Hepatocyte (in vitro differentiated cells): ENCODE measurements around the gene CP. TPM values are rescaled to one million over a fixed set of nuclear protein-coding genes. Genes with fewer than 3 reads are reported as not detected.

Experiments used
- DNase-seq: peaks from one replicate; pipeline ENCODE4 v3.0.0-alpha.2; 2016; ENCODE audit warnings: low spot score
- H2AFZ ChIP-seq: fragments of 200-600 bp; sonication (generic); 2 replicates; pipeline ENCODE4 v1.6.0; 2016; ENCODE audit warnings: antibody characterized with exemption, mild to moderate bottlenecking
- H3K27ac ChIP-seq: fragments of 200-600 bp; sonication (generic); 2 replicates; pipeline ENCODE4 v1.5.1; 2016; ENCODE audit warnings: mild to moderate bottlenecking
- H3K27me3 ChIP-seq: fragments of 200-600 bp; sonication (generic); 2 replicates; pipeline ENCODE4 v1.6.1; 2016
- H3K36me3 ChIP-seq: fragments of 200-600 bp; sonication (generic); replicated peaks from 2 replicates; pipeline ENCODE4 v1.5.1; 2016; ENCODE audit warnings: low read depth; ENCODE audit not compliant: insufficient read depth
- H3K4me1 ChIP-seq: fragments of 200-600 bp; sonication (generic); 2 replicates; pipeline ENCODE4 v1.5.1; 2016; ENCODE audit warnings: mild to moderate bottlenecking, moderate library complexity; ENCODE audit not compliant: insufficient read depth
- H3K4me2 ChIP-seq: fragments of 200-600 bp; sonication (generic); 2 replicates; pipeline ENCODE4 v1.6.0; 2016
- H3K4me3 ChIP-seq: fragments of 200-600 bp; sonication (generic); 2 replicates; pipeline ENCODE4 v1.5.1; 2016; ENCODE audit warnings: mild to moderate bottlenecking
- H3K79me2 ChIP-seq: fragments of 200-600 bp; sonication (generic); 2 replicates; pipeline ENCODE4 v1.6.0; 2017; ENCODE audit warnings: mild to moderate bottlenecking
- H3K9me2 ChIP-seq: fragments of 200-600 bp; sonication (generic); replicated peaks from 2 replicates; pipeline ENCODE4 v1.6.0; 2017; ENCODE audit warnings: mild to moderate bottlenecking; ENCODE audit not compliant: insufficient read depth
- H3K9me3 ChIP-seq: fragments of 200-600 bp; sonication (generic); 2 replicates; pipeline ENCODE4 v1.5.1; 2016; ENCODE audit warnings: low read depth, mild to moderate bottlenecking
- H4K20me1 ChIP-seq: fragments of 200-600 bp; sonication (generic); 2 replicates; pipeline ENCODE4 v1.6.0; 2016; ENCODE audit warnings: mild to moderate bottlenecking; ENCODE audit not compliant: insufficient read depth, poor library complexity, severe bottlenecking
- CTCF ChIP-seq: fragments of 200-600 bp; sonication (generic); IDR thresholded peaks from 2 replicates; pipeline ENCODE4 v1.5.1; 2016; ENCODE audit warnings: antibody characterized with exemption, mild to moderate bottlenecking; ENCODE audit not compliant: poor library complexity
- EZH2 ChIP-seq: fragments of 200-600 bp; sonication (generic); IDR thresholded peaks from 2 replicates; pipeline ENCODE4 v1.6.1; 2016; ENCODE audit warnings: antibody characterized with exemption, mild to moderate bottlenecking, borderline replicate concordance
- EZH2phosphoT487 ChIP-seq: fragments of 200-600 bp; sonication (generic); IDR thresholded peaks from one replicate; pipeline ENCODE4 v1.6.1; 2018; ENCODE audit warnings: antibody characterized with exemption, mild to moderate bottlenecking, low read depth, moderate library complexity; ENCODE audit not compliant: unreplicated experiment, severe bottlenecking
- WGBS: methylation state at CpG from one replicate; pipeline ENCODE4 v1.1.6; 2016; ENCODE audit warnings: low lambda C conversion rate; ENCODE audit errors: missing lambda C conversion rate; 5-methylcytosine and 5-hydroxymethylcytosine counted together
- polyA plus RNA-seq: library from polyadenylated mRNA; unstranded; fragments of >200 nt; fragmentation: Nextera tagmentation; extraction: Ambion mirVana; gene quantifications from 2 replicates; pipeline ENCODE4 v1.2.1, GENCODE V29; 2016
- total RNA-seq: library from RNA; depleted of rRNA; stranded (reverse); fragments of >200 nt; gene quantifications from 2 replicates; pipeline ENCODE4 v1.2.3, GENCODE V29; 2014

CP gene
- total and polyA plus RNA-seq, 2 experiments from 2014 or later, result 6.5 to 26.4 TPM

- no peaks in the 10 kb centered on the region for H4K20me1 ChIP-seq
- no peak overlapping the region for H2AFZ ChIP-seq
- H3K9me2 ChIP-seq, result no peaks in the 10 kb centered on the region
- H3K4me2 ChIP-seq, result no peak overlapping the region
- H3K27me3 ChIP-seq, result no peaks in the 10 kb centered on the region
- H3K4me1 ChIP-seq, result no peaks in the 10 kb centered on the region
- H3K9me3 ChIP-seq, result no peaks in the 10 kb centered on the region
- no peak overlapping the region for H3K27ac ChIP-seq
- TF ChIP-seq CTCF (no peak), EZH2 (no peak), EZH2phosphoT487 (no peak)
- 60% methylated on average over 5 of the region's 5 CpGs for WGBS
- no peaks in the 10 kb centered on the region for H3K36me3 ChIP-seq
- H3K4me3 ChIP-seq, result no peak overlapping the region
- H3K79me2 ChIP-seq, result no peaks in the 10 kb centered on the region
- no peak for DNase-seq
Measured at GRCh38 chr3:149234671-149235245, 13.1 kb upstream of the CP start.

GRCh38 chr3:149233323-149233722 is 11.7 kb upstream of the CP start:
- H3K4me2 ChIP-seq, result no peak overlapping the region
- no peak for DNase-seq
- no peaks in the 10 kb centered on the region for H3K9me3 ChIP-seq
- no peaks in the 10 kb centered on the region for H3K4me1 ChIP-seq
- H2AFZ ChIP-seq, result no peak overlapping the region
- H3K36me3 ChIP-seq, result no peaks in the 10 kb centered on the region
- H4K20me1 ChIP-seq, result no peaks in the 10 kb centered on the region
- H3K4me3 ChIP-seq, result no peak overlapping the region
- no peaks in the 10 kb centered on the region for H3K79me2 ChIP-seq
- H3K27me3 ChIP-seq, result no peaks in the 10 kb centered on the region
- no peaks in the 10 kb centered on the region for H3K9me2 ChIP-seq
- WGBS, result 51% methylated on average over 4 of the region's 4 CpGs
- no peak overlapping the region for H3K27ac ChIP-seq
- no peak for TF ChIP-seq EZH2

GRCh38 chr3:149231871-149232270 is 10.2 kb upstream of the CP start:
- Histone ChIP-seq H3K9me2 (no peaks in the 10 kb centered on the region), H3K79me2 (no peaks in the 10 kb centered on the region), H3K27me3 (no peaks in the 10 kb centered on the region), H3K4me1 (no peaks in the 10 kb centered on the region), H3K36me3 (no peaks in the 10 kb centered on the region), H3K4me2 (no peak overlapping the region), H2AFZ (no peak overlapping the region), H3K9me3 (no peaks in the 10 kb centered on the region), H4K20me1 (no peaks in the 10 kb centered on the region), H3K27ac (no peak overlapping the region), H3K4me3 (no peak overlapping the region)
- no peak for TF ChIP-seq CTCF
- DNase-seq, result no peak
- WGBS, result 76% methylated on average over 2 of the region's 2 CpGs

GRCh38 chr3:149227591-149228268 is 6.1 kb upstream of the CP start:
- no peak overlapping the region for H3K4me3 ChIP-seq
- no peaks in the 10 kb centered on the region for H3K36me3 ChIP-seq
- no peaks in the 10 kb centered on the region for H3K79me2 ChIP-seq
- no peak overlapping the region for H2AFZ ChIP-seq
- no peak for DNase-seq
- peaks cover 6% of the 10 kb centered on the region for H3K4me1 ChIP-seq
- TF ChIP-seq CTCF (no peak), EZH2phosphoT487 (no peak), EZH2 (no peak)
- H3K9me2 ChIP-seq, result no peaks in the 10 kb centered on the region
- no peak overlapping the region for H3K4me2 ChIP-seq
- no peaks in the 10 kb centered on the region for H3K27me3 ChIP-seq
- WGBS, result 96% methylated on average over 5 of the region's 5 CpGs
- no peak overlapping the region for H3K27ac ChIP-seq
- H4K20me1 ChIP-seq, result no peaks in the 10 kb centered on the region
- H3K9me3 ChIP-seq, result no peaks in the 10 kb centered on the region
